GM23338 (cell line): ENCODE measurements around the gene NFIA. TPM values are rescaled to one million over a fixed set of nuclear protein-coding genes. Genes with fewer than 3 reads are reported as not detected.
A peak's percentile ranks its signal among the peaks of the same experiment; 100 is the strongest.

Experiments used
- ATAC-seq: fragments of 200-7000 bp; cut with Tn5 transposase; 3 replicates; pipeline ENCODE4 v1.9.1; 2020
- DNase-seq: peaks from one replicate; pipeline ENCODE4 v3.0.0-alpha.2; 2015; ENCODE audit warnings: low spot score
- H2AFZ ChIP-seq: fragments of 200-600 bp; sonication (generic); 2 replicates; pipeline ENCODE4 v1.8.0; 2016; ENCODE audit warnings: antibody characterized with exemption, mild to moderate bottlenecking, moderate library complexity
- H3F3A ChIP-seq: fragments of 200-600 bp; sonication (generic); replicated peaks from 2 replicates; pipeline ENCODE4 v1.8.0; 2017; ENCODE audit warnings: antibody characterized with exemption, mixed run types, low read depth
- H3K27ac ChIP-seq: fragments of 200-600 bp; sonication (generic); 2 replicates; pipeline ENCODE4 v1.6.1; 2016; ENCODE audit warnings: low read depth
- H3K27me3 ChIP-seq: fragments of 200-600 bp; sonication (generic); 2 replicates; pipeline ENCODE4 v1.8.0; 2016; ENCODE audit warnings: mild to moderate bottlenecking, mixed run types, moderate library complexity; ENCODE audit not compliant: insufficient read depth
- H3K36me3 ChIP-seq: fragments of 200-600 bp; sonication (generic); 2 replicates; pipeline ENCODE4 v1.8.0; 2016; ENCODE audit warnings: mild to moderate bottlenecking; ENCODE audit not compliant: insufficient read depth
- H3K4me1 ChIP-seq: fragments of 200-600 bp; sonication (generic); 2 replicates; pipeline ENCODE4 v1.8.0; 2016; ENCODE audit warnings: mild to moderate bottlenecking, moderate library complexity; ENCODE audit not compliant: insufficient read depth
- H3K4me2 ChIP-seq: fragments of 200-600 bp; sonication (generic); 2 replicates; pipeline ENCODE4 v1.7.1; 2017; ENCODE audit warnings: mixed run types
- H3K4me3 ChIP-seq: fragments of 200-600 bp; sonication (generic); 2 replicates; pipeline ENCODE4 v1.6.1; 2016; ENCODE audit warnings: mixed run types
- H3K79me2 ChIP-seq: fragments of 200-600 bp; sonication (generic); replicated peaks from 2 replicates; pipeline ENCODE4 v1.8.0; 2017; ENCODE audit warnings: mild to moderate bottlenecking; ENCODE audit not compliant: insufficient read depth
- H3K9me2 ChIP-seq: fragments of 200-600 bp; sonication (generic); 2 replicates; pipeline ENCODE4 v1.8.0; 2017; ENCODE audit not compliant: insufficient read depth
- H4K20me1 ChIP-seq: fragments of 200-600 bp; sonication (generic); replicated peaks from 2 replicates; pipeline ENCODE4 v1.8.0; 2017; ENCODE audit warnings: mild to moderate bottlenecking; ENCODE audit not compliant: insufficient read depth
- H3K27ac Mint-ChIP-seq: 2 replicates; pipeline ENCODE4 v1.8.0; 2020; ENCODE audit warnings: inconsistent platforms, mild to moderate bottlenecking, moderate library complexity, mixed read lengths
- H3K27me3 Mint-ChIP-seq: 3 replicates; pipeline ENCODE4 v1.8.0; 2022; ENCODE audit warnings: low read depth, mild to moderate bottlenecking, moderate library complexity, mixed read lengths, inconsistent platforms; ENCODE audit not compliant: insufficient read depth, poor library complexity
- H3K36me3 Mint-ChIP-seq: 3 replicates; pipeline ENCODE4 v1.8.0; 2021; ENCODE audit warnings: low read depth, mild to moderate bottlenecking, inconsistent platforms, moderate library complexity, mixed read lengths
- H3K4me1 Mint-ChIP-seq: 3 replicates; pipeline ENCODE4 v1.8.0; 2020; ENCODE audit warnings: mild to moderate bottlenecking, inconsistent platforms, mixed read lengths
- H3K4me3 Mint-ChIP-seq: 3 replicates; pipeline ENCODE4 v1.8.0; 2021; ENCODE audit warnings: moderate library complexity, mild to moderate bottlenecking, inconsistent platforms, mixed read lengths
- H3K9me3 Mint-ChIP-seq: 3 replicates; pipeline ENCODE4 v1.8.0; 2020; ENCODE audit warnings: moderate library complexity, mild to moderate bottlenecking, inconsistent platforms, mixed read lengths
- CREB1 ChIP-seq: fragments of 250-450 bp; sonication (Bioruptor Pico); IDR thresholded peaks from 2 replicates; pipeline ENCODE4 v1.5.0; 2020; ENCODE audit warnings: low read depth, mild to moderate bottlenecking, moderate library complexity
- CTCF ChIP-seq, 2 experiments: fragments of 200-600 bp in 1 of 2; sonication (generic) in 1 of 2; conservative IDR thresholded peaks; 2 replicates each; pipeline versions ENCODE4 v1.5.1 to v1.6.1; 2016 to 2017; ENCODE audit warnings: antibody characterized with exemption in 2 of 2, low read depth in 2 of 2, mild to moderate bottlenecking in 2 of 2, moderate library complexity in 1 of 2
- EZH2 ChIP-seq: fragments of 200-600 bp; sonication (generic); IDR thresholded peaks from one replicate; pipeline ENCODE4 v1.8.0; 2017; ENCODE audit warnings: antibody characterized with exemption, mild to moderate bottlenecking, low read depth; ENCODE audit not compliant: unreplicated experiment
- EZH2phosphoT487 ChIP-seq: fragments of 200-600 bp; sonication (generic); IDR thresholded peaks from one replicate; pipeline ENCODE4 v1.8.1; 2018; ENCODE audit warnings: antibody characterized with exemption; ENCODE audit not compliant: unreplicated experiment
- JUNB ChIP-seq: IDR thresholded peaks from one replicate; pipeline ENCODE4 v1.6.1; 2016; ENCODE audit warnings: antibody characterized with exemption; ENCODE audit not compliant: unreplicated experiment
- NANOG ChIP-seq: IDR thresholded peaks from 2 replicates; pipeline ENCODE4 v1.6.1; 2016; ENCODE audit warnings: antibody characterized with exemption, borderline replicate concordance
- POLR2AphosphoS5 ChIP-seq: IDR thresholded peaks from 2 replicates; pipeline ENCODE4 v1.6.1; 2016; ENCODE audit warnings: antibody characterized with exemption, low read depth
- STAT1 ChIP-seq: IDR thresholded peaks from one replicate; pipeline ENCODE4 v1.6.1; 2016; ENCODE audit warnings: antibody characterized with exemption; ENCODE audit not compliant: unreplicated experiment
- ZNF114 ChIP-seq: fragments of 250-450 bp; sonication (Bioruptor Pico); IDR thresholded peaks from 2 replicates; pipeline ENCODE4 v1.5.0; 2020; ENCODE audit warnings: mild to moderate bottlenecking, moderate library complexity
- ZNF331 ChIP-seq: fragments of 250-450 bp; sonication (Bioruptor Pico); IDR thresholded peaks from 2 replicates; pipeline ENCODE4 v1.5.0; 2020; ENCODE audit warnings: low read depth, mild to moderate bottlenecking, moderate library complexity
- ZNF462 ChIP-seq: fragments of 250-450 bp; sonication (Bioruptor Pico); IDR thresholded peaks from 2 replicates; pipeline ENCODE4 v1.5.0; 2020; ENCODE audit warnings: mild to moderate bottlenecking, moderate library complexity
- polyA plus RNA-seq: library from polyadenylated mRNA; unstranded; fragments of >200 nt; fragmentation: Nextera tagmentation; extraction: Ambion mirVana; gene quantifications from 2 replicates; pipeline ENCODE4 v1.2.1, GENCODE V29; 2016
- total RNA-seq: library from RNA; depleted of rRNA; stranded (reverse); fragments of >200 nt; shearing (Covaris generic); gene quantifications from 2 replicates; pipeline ENCODE4 v1.2.3, GENCODE V29; 2014
- TF ChIP-seq, protein P1 (sequence below): IDR thresholded peaks from one replicate; pipeline ENCODE4 v1.6.1; 2018; ENCODE audit warnings: antibody characterized with exemption; ENCODE audit not compliant: unreplicated experiment
- TF ChIP-seq, protein P2 (sequence below): IDR thresholded peaks from 2 replicates; pipeline ENCODE4 v1.6.1; 2016; ENCODE audit warnings: antibody characterized with exemption

NFIA gene
- total and polyA plus RNA-seq, 2 experiments from 2014 or later = 0.97 to 2.3 TPM

- Mint-ChIP-seq H3K36me3 (peaks cover 3% of the 10 kb centered on the region; the same call in 2 of the 3 replicates), H3K27ac (peak overlapping the region; percentile 7; the same call in 1 of the 2 replicates), H3K4me3 (no peak overlapping the region), H3K4me1 (peaks cover 26% of the 10 kb centered on the region), H3K27me3 (peaks cover 2% of the 10 kb centered on the region), H3K9me3 (peaks cover 6% of the 10 kb centered on the region; the same call in 2 of the 3 replicates)
- Histone ChIP-seq H3K4me1 (peaks cover 23% of the 10 kb centered on the region), H2AFZ (no peak overlapping the region), H3K79me2 (no peaks in the 10 kb centered on the region), H3K9me2 (no peaks in the 10 kb centered on the region), H4K20me1 (no peaks in the 10 kb centered on the region), H3K27me3 (no peaks in the 10 kb centered on the region), H3K4me2 (peak overlapping the region; percentile 25), H3K27ac (0 out of 2 replicates have a peak overlapping the region, but pooled peaks have one; percentile 41), H3K4me3 (no peak overlapping the region), H3K36me3 (no peaks in the 10 kb centered on the region), H3F3A (no peaks in the 10 kb centered on the region)
- ATAC-seq (no peak), DNase-seq (no peak)
- TF ChIP-seq, protein P1, sequence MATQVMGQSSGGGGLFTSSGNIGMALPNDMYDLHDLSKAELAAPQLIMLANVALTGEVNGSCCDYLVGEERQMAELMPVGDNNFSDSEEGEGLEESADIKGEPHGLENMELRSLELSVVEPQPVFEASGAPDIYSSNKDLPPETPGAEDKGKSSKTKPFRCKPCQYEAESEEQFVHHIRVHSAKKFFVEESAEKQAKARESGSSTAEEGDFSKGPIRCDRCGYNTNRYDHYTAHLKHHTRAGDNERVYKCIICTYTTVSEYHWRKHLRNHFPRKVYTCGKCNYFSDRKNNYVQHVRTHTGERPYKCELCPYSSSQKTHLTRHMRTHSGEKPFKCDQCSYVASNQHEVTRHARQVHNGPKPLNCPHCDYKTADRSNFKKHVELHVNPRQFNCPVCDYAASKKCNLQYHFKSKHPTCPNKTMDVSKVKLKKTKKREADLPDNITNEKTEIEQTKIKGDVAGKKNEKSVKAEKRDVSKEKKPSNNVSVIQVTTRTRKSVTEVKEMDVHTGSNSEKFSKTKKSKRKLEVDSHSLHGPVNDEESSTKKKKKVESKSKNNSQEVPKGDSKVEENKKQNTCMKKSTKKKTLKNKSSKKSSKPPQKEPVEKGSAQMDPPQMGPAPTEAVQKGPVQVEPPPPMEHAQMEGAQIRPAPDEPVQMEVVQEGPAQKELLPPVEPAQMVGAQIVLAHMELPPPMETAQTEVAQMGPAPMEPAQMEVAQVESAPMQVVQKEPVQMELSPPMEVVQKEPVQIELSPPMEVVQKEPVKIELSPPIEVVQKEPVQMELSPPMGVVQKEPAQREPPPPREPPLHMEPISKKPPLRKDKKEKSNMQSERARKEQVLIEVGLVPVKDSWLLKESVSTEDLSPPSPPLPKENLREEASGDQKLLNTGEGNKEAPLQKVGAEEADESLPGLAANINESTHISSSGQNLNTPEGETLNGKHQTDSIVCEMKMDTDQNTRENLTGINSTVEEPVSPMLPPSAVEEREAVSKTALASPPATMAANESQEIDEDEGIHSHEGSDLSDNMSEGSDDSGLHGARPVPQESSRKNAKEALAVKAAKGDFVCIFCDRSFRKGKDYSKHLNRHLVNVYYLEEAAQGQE = no peak
- TF ChIP-seq ZNF462 (CRISPR knock-in tag) = no peak
- TF ChIP-seq, protein P2, sequence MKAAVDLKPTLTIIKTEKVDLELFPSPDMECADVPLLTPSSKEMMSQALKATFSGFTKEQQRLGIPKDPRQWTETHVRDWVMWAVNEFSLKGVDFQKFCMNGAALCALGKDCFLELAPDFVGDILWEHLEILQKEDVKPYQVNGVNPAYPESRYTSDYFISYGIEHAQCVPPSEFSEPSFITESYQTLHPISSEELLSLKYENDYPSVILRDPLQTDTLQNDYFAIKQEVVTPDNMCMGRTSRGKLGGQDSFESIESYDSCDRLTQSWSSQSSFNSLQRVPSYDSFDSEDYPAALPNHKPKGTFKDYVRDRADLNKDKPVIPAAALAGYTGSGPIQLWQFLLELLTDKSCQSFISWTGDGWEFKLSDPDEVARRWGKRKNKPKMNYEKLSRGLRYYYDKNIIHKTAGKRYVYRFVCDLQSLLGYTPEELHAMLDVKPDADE = no peak
- no peak for TF ChIP-seq EZH2
- no peak for TF ChIP-seq CTCF (conservative IDR thresholded peaks at IDR 0.05; ENCODE audit: low read depth in 2 of 2)
- no peak for TF ChIP-seq STAT1
- no peak for TF ChIP-seq CREB1 (CRISPR knock-in tag)
- no peak for TF ChIP-seq POLR2AphosphoS5
- no peak for TF ChIP-seq JUNB
- TF ChIP-seq EZH2phosphoT487 = no peak
- no peak for TF ChIP-seq ZNF331
- no peak for TF ChIP-seq ZNF114
- no peak for TF ChIP-seq NANOG
Measured at GRCh38 chr1:61111084-61112004, 29.0 kb downstream of the NFIA start.
